Upper lobe of left lung (tissue), 4 donors: ENCODE results near the gene LLGL1.

Experiments
- EP300 ChIP-seq, 4 donors: sonication (generic); formaldehyde crosslinking; IDR thresholded peaks; one replicate each; pipeline ENCODE4 v1.5.1; 2017; ENCODE audit warnings: antibody characterized with exemption in 4 of 4, control low read depth in 2 of 4
- POLR2A ChIP-seq, 4 donors: fragments of 450-650 bp; IDR thresholded peaks; one replicate each; pipeline ENCODE4 v1.5.1; 2016 to 2017; ENCODE audit warnings: antibody characterized with exemption in 4 of 4, mild to moderate bottlenecking in 2 of 4
- POLR2AphosphoS5 ChIP-seq, 2 donors: sonication (generic); formaldehyde crosslinking; IDR thresholded peaks; one replicate each; pipeline ENCODE4 v1.5.1; 2017; ENCODE audit warnings: antibody characterized with exemption in 2 of 2
- TF ChIP-seq, protein P1 (sequence below), 6 experiments: fragments of 450-650 bp in 4 of 6; fragments of 200-600 bp in 2 of 6; sonication (generic) in 2 of 6; IDR thresholded peaks; one replicate each; pipeline ENCODE4 v1.5.1; 2016 to 2019; ENCODE audit warnings: antibody characterized with exemption in 6 of 6

DNA sequence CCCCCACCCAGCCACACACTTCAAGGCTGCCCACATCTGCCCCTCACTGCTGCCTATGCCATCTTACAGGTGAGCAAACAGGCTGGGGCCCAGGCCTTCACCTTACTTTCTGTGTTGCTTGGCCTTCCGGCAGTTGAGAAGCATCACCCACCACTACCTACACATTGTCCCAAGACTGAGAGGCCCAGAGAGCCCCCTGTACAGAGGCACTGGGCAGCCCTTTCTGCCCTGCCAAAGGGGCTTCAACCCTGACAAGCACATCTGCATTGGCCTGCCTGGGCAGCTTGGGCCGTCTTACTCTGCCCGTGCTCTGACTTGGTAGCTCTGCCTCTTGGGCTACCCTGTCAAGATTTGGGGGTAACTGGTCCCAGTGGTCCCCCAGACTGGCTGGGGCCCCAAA lies 36.2 kb downstream of the LLGL1 start:
- TF ChIP-seq, protein P1, sequence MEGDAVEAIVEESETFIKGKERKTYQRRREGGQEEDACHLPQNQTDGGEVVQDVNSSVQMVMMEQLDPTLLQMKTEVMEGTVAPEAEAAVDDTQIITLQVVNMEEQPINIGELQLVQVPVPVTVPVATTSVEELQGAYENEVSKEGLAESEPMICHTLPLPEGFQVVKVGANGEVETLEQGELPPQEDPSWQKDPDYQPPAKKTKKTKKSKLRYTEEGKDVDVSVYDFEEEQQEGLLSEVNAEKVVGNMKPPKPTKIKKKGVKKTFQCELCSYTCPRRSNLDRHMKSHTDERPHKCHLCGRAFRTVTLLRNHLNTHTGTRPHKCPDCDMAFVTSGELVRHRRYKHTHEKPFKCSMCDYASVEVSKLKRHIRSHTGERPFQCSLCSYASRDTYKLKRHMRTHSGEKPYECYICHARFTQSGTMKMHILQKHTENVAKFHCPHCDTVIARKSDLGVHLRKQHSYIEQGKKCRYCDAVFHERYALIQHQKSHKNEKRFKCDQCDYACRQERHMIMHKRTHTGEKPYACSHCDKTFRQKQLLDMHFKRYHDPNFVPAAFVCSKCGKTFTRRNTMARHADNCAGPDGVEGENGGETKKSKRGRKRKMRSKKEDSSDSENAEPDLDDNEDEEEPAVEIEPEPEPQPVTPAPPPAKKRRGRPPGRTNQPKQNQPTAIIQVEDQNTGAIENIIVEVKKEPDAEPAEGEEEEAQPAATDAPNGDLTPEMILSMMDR (IDR thresholded peaks at IDR 0.05), result no peak
- TF ChIP-seq POLR2A (IDR thresholded peaks at IDR 0.05), result no peak
- no peak for TF ChIP-seq POLR2AphosphoS5 (IDR thresholded peaks at IDR 0.05)
- TF ChIP-seq EP300 (IDR thresholded peaks at IDR 0.05), result no peak
